A673 (cell line): ENCODE results near the gene DZIP1. TPM values are rescaled to one million over a fixed set of nuclear protein-coding genes. Genes with fewer than 3 reads are reported as not detected.
"Not testable (repeated sequence)": the region's sequence is repeated elsewhere in the genome, so short reads cannot be mapped to it uniquely, and the experiment has no call there.

ENCODE experiments used
- Bru-seq: library from RNA; stranded (reverse); fragments of 400-500 nt; gene quantifications from one replicate; lab custom pipeline; 2021; lab: Mats Ljungman, UMichigan
- BruChase-seq, 2 experiments: library from RNA; stranded (reverse); fragments of 400-500 nt; gene quantifications; one replicate each; lab custom pipeline; 2021; lab: Mats Ljungman, UMichigan
- BruUV-seq: library from RNA; stranded (reverse); fragments of 400-500 nt; replicated peaks from 2 replicates; lab custom pipeline; 2021; lab: Mats Ljungman, UMichigan
- CTCF ChIA-PET: fragments of 300-600 bp; sonication (Branson Sonifier 250); formaldehyde crosslinking; loops from one replicate; lab custom pipeline; 2022; ENCODE audit warnings: antibody characterized with exemption; lab: Charles Lee
- POLR2A ChIA-PET: fragments of 300-600 bp; sonication (Branson Sonifier 250); formaldehyde crosslinking; loops from one replicate; lab custom pipeline; 2022; ENCODE audit warnings: antibody characterized with exemption; ENCODE audit not compliant: low non-redundant PET; lab: Charles Lee
- DNase-seq: peaks from one replicate; pipeline ENCODE4 v3.0.0-alpha.2; 2015; ENCODE audit warnings: low spot score
- H3K27ac ChIP-seq: fragments of 200-600 bp; sonication (generic); 2 replicates; pipeline ENCODE4 v1.5.1; 2016; ENCODE audit warnings: mixed run types, low read depth, mild to moderate bottlenecking, mixed read lengths, antibody characterized with exemption, low read length; ENCODE audit not compliant: poor library complexity, severe bottlenecking
- H3K27me3 ChIP-seq: fragments of 200-600 bp; sonication (generic); replicated peaks from 2 replicates; pipeline ENCODE4 v1.6.1; 2017; ENCODE audit warnings: mixed run types, low read depth, mild to moderate bottlenecking, mixed read lengths, antibody characterized with exemption, low read length; ENCODE audit not compliant: insufficient read depth, poor library complexity
- H3K36me3 ChIP-seq: fragments of 200-600 bp; sonication (generic); 2 replicates; pipeline ENCODE4 v1.6.1; 2016; ENCODE audit warnings: mixed run types, mild to moderate bottlenecking, mixed read lengths, antibody characterized with exemption, low read length; ENCODE audit not compliant: insufficient read depth, poor library complexity, severe bottlenecking
- H3K4me1 ChIP-seq: fragments of 200-600 bp; sonication (generic); 2 replicates; pipeline ENCODE4 v1.6.1; 2017; ENCODE audit warnings: mixed run types, mild to moderate bottlenecking, mixed read lengths, antibody characterized with exemption, low read length; ENCODE audit not compliant: insufficient read depth, poor library complexity, severe bottlenecking
- H3K4me3 ChIP-seq: fragments of 200-600 bp; sonication (generic); 2 replicates; pipeline ENCODE4 v1.5.1; 2016; ENCODE audit warnings: low read depth, mixed run types, mild to moderate bottlenecking, mixed read lengths, low read length; ENCODE audit not compliant: poor library complexity, severe bottlenecking
- H3K9me3 ChIP-seq: fragments of 200-600 bp; sonication (generic); 2 replicates; pipeline ENCODE4 v1.6.1; 2016; ENCODE audit warnings: mixed run types, low read depth, mild to moderate bottlenecking, mixed read lengths, antibody characterized with exemption, low read length; ENCODE audit not compliant: poor library complexity, severe bottlenecking
- EZH2 ChIP-seq: fragments of 200-600 bp; sonication (generic); IDR thresholded peaks from 2 replicates; pipeline ENCODE4 v1.6.1; 2017; ENCODE audit warnings: borderline replicate concordance, low read depth, mild to moderate bottlenecking, mixed read lengths, antibody characterized with exemption, low read length; ENCODE audit not compliant: poor library complexity, severe bottlenecking
- intact Hi-C: fragments of 100-400 bp; cut with micrococcal nuclease; formaldehyde crosslinking; loops from one replicate; pipeline ENCODE4 v1.10.0; 2022; ENCODE audit not compliant: unreplicated experiment
- long read RNA-seq: library from polyadenylated mRNA; stranded (forward); transcript quantifications from one replicate; pipeline ENCODE4 v2.0.0, GENCODE V29; 2022
- total RNA-seq: library from RNA; stranded (reverse); gene quantifications from 2 replicates; pipeline ENCODE4 v1.2.3, GENCODE V29; 2021
- TF ChIP-seq, protein P1 (sequence below): fragments of 300-800, 200-600 bp; sonication (generic); conservative IDR thresholded peaks from 2 replicates; pipeline ENCODE4 v1.5.1; 2017; ENCODE audit warnings: low read depth, mild to moderate bottlenecking, antibody characterized with exemption, low read length, moderate library complexity, mixed read lengths

The DZIP1 gene, protein sequence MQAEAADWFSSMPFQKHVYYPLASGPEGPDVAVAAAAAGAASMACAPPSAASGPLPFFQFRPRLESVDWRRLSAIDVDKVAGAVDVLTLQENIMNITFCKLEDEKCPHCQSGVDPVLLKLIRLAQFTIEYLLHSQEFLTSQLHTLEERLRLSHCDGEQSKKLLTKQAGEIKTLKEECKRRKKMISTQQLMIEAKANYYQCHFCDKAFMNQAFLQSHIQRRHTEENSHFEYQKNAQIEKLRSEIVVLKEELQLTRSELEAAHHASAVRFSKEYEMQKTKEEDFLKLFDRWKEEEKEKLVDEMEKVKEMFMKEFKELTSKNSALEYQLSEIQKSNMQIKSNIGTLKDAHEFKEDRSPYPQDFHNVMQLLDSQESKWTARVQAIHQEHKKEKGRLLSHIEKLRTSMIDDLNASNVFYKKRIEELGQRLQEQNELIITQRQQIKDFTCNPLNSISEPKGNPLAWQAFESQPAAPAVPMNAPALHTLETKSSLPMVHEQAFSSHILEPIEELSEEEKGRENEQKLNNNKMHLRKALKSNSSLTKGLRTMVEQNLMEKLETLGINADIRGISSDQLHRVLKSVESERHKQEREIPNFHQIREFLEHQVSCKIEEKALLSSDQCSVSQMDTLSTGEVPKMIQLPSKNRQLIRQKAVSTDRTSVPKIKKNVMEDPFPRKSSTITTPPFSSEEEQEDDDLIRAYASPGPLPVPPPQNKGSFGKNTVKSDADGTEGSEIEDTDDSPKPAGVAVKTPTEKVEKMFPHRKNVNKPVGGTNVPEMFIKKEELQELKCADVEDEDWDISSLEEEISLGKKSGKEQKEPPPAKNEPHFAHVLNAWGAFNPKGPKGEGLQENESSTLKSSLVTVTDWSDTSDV
- total RNA-seq: 6.1 and 8.6 TPM in 2 replicates
- Bru-seq, nascent RNA: percentile 45 among the genes with signal in this experiment
- BruChase-seq, experiment 1, labeled RNA remaining after a 2-hour chase: percentile 51 among the genes with signal in this experiment
- percentile 41 among the genes with signal in this experiment for BruChase-seq, experiment 2, labeled RNA remaining after a 6-hour chase
- long read RNA-seq, partial matches to known transcripts: 0 of 1 reads
- long read RNA-seq, other reads (novel, unspliced or antisense): 1 of 1 reads

DNA sequence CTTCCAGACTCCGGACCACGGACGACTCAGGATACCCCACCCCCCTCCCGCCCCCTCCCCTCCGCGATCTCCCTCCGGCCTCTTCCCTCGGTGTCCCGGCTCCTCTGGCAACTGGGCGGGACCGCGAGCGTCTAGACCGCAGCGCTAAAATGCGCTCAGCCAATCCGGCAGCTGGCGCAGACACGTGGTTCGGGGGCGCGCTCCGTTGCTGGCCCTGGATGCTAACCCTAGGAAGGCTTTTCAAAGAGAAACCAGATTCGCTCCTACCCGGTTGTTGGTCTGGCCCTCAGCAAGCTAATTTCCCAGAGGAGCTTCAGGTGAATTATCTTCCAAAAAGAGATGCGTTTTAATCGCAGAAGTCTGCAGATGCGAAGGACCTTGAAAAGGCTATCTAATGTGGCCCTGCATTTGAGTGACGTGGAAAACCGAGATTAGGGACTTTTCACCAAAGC lies at the start of gene DZIP1:
Gene DZIP1, minus strand, starts transcription at position 106 of the 452 bp plus-strand sequence. CDS start 2,677 bp downstream, outside the sequence.
- no peak within 1 kb of the TSS for H3K27ac ChIP-seq
- intact Hi-C loops: no loop called here
- no peak for TF ChIP-seq EZH2
- TF ChIP-seq, protein P1, sequence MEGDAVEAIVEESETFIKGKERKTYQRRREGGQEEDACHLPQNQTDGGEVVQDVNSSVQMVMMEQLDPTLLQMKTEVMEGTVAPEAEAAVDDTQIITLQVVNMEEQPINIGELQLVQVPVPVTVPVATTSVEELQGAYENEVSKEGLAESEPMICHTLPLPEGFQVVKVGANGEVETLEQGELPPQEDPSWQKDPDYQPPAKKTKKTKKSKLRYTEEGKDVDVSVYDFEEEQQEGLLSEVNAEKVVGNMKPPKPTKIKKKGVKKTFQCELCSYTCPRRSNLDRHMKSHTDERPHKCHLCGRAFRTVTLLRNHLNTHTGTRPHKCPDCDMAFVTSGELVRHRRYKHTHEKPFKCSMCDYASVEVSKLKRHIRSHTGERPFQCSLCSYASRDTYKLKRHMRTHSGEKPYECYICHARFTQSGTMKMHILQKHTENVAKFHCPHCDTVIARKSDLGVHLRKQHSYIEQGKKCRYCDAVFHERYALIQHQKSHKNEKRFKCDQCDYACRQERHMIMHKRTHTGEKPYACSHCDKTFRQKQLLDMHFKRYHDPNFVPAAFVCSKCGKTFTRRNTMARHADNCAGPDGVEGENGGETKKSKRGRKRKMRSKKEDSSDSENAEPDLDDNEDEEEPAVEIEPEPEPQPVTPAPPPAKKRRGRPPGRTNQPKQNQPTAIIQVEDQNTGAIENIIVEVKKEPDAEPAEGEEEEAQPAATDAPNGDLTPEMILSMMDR: no peak
- ChIA-PET CTCF (no interaction called here), POLR2A (no interaction called here)
- BruUV-seq: no TSS peak
- H3K36me3 ChIP-seq: no peaks in the 10 kb centered on the region
- H3K27me3 ChIP-seq: peaks cover 57% of the 10 kb centered on the region
- peak; percentile 61 for DNase-seq
- peak within 1 kb of the TSS; percentile 43 for H3K4me3 ChIP-seq
- no peaks in the 10 kb centered on the region for H3K4me1 ChIP-seq
- no peaks in the 10 kb centered on the region for H3K9me3 ChIP-seq

GRCh38 chr13:95690986-95691385 lies 46.5 kb upstream of the DZIP1 start:
- H3K27ac ChIP-seq, H3K36me3 ChIP-seq, H3K27me3 ChIP-seq, DNase-seq, H3K9me3 ChIP-seq, H3K4me1 ChIP-seq, CTCF ChIA-PET, intact Hi-C loops, BruUV-seq, POLR2A ChIA-PET, H3K4me3 ChIP-seq: not testable (repeated sequence)

GRCh38 chr13:95689582-95689926 lies 45.0 kb upstream of the DZIP1 start:
- intact Hi-C loops: no loop called here
- POLR2A ChIA-PET: no interaction called here
- BruUV-seq: no TSS peak
- H3K27ac ChIP-seq: no peak overlapping the region
- H3K9me3 ChIP-seq: peaks cover 3% of the 10 kb centered on the region
- H3K36me3 ChIP-seq: no peaks in the 10 kb centered on the region
- no peak for TF ChIP-seq EZH2
- TF ChIP-seq, protein P1: no peak
- H3K4me3 ChIP-seq: no peak overlapping the region
- DNase-seq: no peak
- H3K4me1 ChIP-seq: no peaks in the 10 kb centered on the region
- CTCF ChIA-PET: no interaction called here
- no peaks in the 10 kb centered on the region for H3K27me3 ChIP-seq

DNA sequence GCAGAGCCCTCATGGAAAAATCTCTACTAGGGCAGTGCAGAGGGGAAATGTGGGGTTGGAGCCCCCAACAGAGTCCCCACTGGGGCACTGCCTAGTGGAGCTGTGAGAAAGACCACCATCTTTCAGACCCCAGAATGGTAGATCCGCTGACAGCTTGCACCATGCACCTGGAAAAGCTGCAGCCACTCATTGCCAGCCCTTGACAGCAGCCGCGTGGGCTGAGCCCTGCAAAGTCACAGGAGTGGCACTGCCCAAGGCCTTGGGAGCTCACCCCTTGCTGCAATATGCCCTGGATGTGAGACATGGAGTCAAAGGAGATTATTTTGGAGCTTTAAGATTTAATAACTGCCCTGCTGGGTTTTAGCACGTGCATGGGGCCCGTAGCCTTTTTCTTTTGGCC lies 40.5 kb upstream of the DZIP1 start:
- CTCF ChIA-PET, H3K27ac ChIP-seq, H3K27me3 ChIP-seq, intact Hi-C loops, BruUV-seq, H3K4me3 ChIP-seq, H3K36me3 ChIP-seq, DNase-seq, H3K9me3 ChIP-seq, H3K4me1 ChIP-seq: not testable (repeated sequence)
- POLR2A ChIA-PET: interaction anchor here (0.6 kb wide), 1 partner anchor 9 kb away, joined by 3 read pairs; no protein-coding TSS in a partner anchor
